DMS79 treated with DMSO at 0.1 percent for 48 hours (cell line): ENCODE measurements around the gene SSPN.

Experiments
- DNase-seq: peaks from one replicate; lab custom pipeline; 2025; lab: John Stamatoyannopoulos, UW

The SSPN gene

GRCh38 chr12:26187014-26187798 is 8.2 kb upstream of the SSPN start:
- DNase-seq = no peak

- DNase-seq = no peak
Measured at GRCh38 chr12:26188127-26188526, 7.2 kb upstream of the SSPN start.

DNA sequence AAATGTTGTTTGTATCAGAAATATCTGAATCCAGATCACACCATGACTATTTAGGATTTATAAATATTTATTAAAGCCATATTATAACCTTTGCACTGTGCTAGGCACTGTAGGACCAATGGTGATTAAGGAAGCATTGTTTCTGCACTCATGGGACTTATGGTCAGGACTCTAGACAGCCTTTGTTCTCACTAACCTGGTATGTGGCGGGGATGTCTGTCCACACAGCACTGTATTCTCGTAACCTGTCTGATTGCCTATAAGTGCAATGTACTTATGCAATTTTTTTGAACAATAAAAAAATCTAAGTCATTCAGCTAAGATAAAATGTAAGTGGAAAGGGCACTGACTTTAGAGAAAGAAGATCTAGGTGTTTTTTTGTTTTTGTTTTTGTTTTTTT is 6.7 kb upstream of the SSPN start:
- no peak for DNase-seq

GRCh38 chr12:26192142-26192541 is 3.2 kb upstream of the SSPN start:
- DNase-seq = no peak

DNA sequence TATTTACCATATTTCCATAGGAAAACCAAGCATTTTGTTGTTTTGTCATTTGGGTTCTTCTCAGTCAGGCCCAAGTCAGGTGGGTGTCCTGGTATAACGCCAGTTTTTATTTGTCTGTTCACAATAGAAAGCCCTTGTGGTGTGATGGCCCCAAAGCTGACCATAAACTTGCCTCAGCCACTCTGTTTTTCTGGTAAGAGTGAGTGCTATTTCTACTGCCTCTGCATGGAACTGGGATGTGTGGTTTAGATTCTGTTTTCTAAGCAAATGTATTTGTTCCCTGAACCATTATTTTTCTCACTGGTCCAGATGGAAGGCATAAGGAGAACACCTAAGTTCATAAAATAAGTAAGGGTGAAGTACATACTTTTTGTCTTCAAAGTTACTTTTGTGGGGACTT is 1.8 kb upstream of the SSPN start:
- no peak for DNase-seq

- peak; percentile 15 for DNase-seq
Measured at GRCh38 chr12:26195641-26196420, 458 bp downstream of the SSPN start.

GRCh38 chr12:26196421-26196716 is 996 bp downstream of the SSPN start:
- no peak for DNase-seq

GRCh38 chr12:26197832-26198231 is 2.5 kb downstream of the SSPN start:
- no peak for DNase-seq

DNA sequence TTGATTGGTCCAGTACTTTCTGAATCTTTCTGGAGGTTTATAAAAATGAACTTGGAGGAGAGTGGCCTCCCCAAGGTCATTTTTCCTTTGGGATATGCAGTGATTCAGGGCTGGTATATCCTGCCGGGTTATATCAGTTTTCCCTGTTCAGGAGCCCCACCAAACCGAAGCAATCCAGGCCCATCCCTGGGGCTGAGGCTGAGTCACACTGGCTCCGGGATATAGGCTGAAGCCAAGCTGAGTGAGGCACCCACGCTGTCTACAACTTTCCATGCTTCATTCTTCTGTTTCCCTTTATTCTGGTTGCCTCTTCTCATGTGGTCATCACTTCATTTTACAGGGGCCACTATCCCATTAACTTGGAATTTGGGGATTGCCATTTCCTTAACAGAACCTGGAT is 3.4 kb downstream of the SSPN start:
- DNase-seq = no peak

GRCh38 chr12:26203167-26203780 is 7.9 kb downstream of the SSPN start:
- DNase-seq = no peak

GRCh38 chr12:26204612-26205289 is 9.4 kb downstream of the SSPN start:
- no peak for DNase-seq

GRCh38 chr12:26205298-26205697 is 9.9 kb downstream of the SSPN start:
- DNase-seq = no peak

GRCh38 chr12:26205941-26206340 is 10.6 kb downstream of the SSPN start:
- DNase-seq = no peak

DNA sequence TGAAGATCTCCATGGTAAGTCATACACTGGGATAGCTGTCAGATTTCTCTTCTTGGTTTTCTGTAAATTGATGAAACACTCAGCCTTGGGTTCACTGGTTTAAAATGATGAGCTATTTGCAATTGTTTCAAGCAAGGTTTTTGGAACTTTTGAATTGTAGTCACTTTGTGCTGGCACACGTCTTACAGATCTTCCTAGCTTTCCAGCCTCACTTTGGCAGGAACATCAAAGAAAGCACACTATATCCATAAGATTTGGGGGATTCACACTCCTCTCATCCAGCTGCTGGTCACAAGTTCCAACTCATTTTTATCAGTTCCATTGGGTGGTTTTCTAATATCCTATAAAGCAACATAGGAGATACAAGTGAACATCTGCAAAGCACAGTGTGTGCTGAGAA is 16.0 kb downstream of the SSPN start:
- no peak for DNase-seq

GRCh38 chr12:26212396-26212795 is 17.0 kb downstream of the SSPN start:
- DNase-seq = no peak

- DNase-seq = no peak
Measured at GRCh38 chr12:26212988-26213387, 17.6 kb downstream of the SSPN start.

DNA sequence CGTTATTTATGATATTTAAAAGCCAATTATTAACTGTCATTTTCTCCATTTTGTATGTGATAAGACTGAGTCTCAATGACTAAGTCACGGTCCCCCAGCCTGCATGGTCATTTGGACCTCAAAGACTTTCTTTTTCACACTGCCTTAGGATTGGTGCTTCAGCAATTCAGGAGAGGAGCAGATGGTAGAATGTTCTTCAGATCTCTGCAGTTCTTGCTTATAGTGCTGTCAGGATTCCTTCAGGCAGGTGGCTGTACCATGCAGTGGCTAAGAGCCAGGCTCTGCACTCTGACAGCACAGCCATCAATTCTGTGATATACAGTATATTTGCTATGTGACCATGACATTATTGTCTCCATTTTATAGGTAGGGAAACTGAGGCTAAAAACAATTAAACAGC is 18.7 kb downstream of the SSPN start:
- no peak for DNase-seq

GRCh38 chr12:26219736-26220135 is 24.4 kb downstream of the SSPN start:
- DNase-seq = no peak

- DNase-seq = no peak
Measured at GRCh38 chr12:26224657-26225056, 29.3 kb downstream of the SSPN start.

DNA sequence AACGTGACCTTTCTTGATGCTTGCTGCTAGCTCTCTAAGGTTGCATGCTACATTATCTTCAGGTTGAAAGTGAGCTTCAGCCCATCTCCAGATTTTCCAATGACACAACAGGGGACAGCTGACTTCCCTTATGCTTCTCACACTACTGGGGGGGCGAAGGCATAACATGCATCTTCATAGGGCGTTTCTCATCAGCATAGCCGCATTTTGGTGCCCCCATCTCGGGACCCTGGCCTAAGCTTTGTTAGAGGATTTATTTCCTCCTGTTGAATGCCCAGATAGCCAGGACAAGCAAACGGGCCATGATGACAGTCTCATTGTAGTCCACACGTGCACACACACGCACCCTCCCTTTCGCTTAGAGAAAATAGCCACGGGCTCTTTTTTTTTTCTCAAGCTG is 30.7 kb downstream of the SSPN start:
- DNase-seq = no peak

GRCh38 chr12:26226629-26227360 is 31.4 kb downstream of the SSPN start:
- peak; percentile 20 for DNase-seq

DNA sequence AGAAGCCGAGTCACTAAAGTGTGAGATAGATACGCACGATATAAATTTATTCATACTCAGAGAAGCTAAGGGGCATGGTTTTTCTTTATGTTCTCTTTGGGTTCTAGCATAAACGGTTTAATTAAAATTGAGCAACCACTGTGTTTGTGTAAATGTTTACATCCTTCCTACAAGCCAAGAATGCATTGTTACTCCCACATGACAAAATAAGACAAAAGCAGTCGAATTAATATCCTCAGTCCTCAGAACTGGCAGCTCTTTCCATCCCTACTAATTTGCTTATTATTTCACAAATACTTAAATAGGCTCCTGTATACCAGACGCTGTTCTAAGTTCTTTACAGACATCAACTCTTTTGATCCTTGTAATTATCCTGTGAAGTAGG is 32.0 kb downstream of the SSPN start:
- no peak for DNase-seq
